Aorta (tissue), 5 donors: ENCODE results near the gene CYS1. TPM values are rescaled to one million over a fixed set of nuclear protein-coding genes. Genes with fewer than 3 reads are reported as not detected.

Source experiments
- ATAC-seq: fragments of 200-7000 bp; cut with Tn5 transposase; one replicate; pipeline ENCODE4 v1.9.1; 2022; ENCODE audit warnings: moderate library complexity; ENCODE audit not compliant: low FRiP score
- DNase-seq, 2 donors: peaks; one replicate each; pipeline ENCODE4 v3.0.0-alpha.2; 2020
- H3K27ac ChIP-seq, 2 donors: one replicate each; pipeline ENCODE4 v1.5.1; 2013; ENCODE audit warnings: low read length in 2 of 2, mild to moderate bottlenecking in 2 of 2, moderate library complexity in 2 of 2, control low read depth in 1 of 2, inconsistent platforms in 1 of 2, low read depth in 1 of 2
- H3K27me3 ChIP-seq, 2 donors: one replicate each; pipeline ENCODE4 v1.6.1; 2013; ENCODE audit warnings: control low read depth in 1 of 2, low read length in 1 of 2, mild to moderate bottlenecking in 1 of 2, moderate library complexity in 1 of 2; ENCODE audit not compliant: insufficient read depth in 2 of 2, control insufficient read depth in 1 of 2
- H3K36me3 ChIP-seq, 2 donors: one replicate each; pipeline ENCODE4 v1.6.1; 2013; ENCODE audit warnings: control low read depth in 1 of 2, low read length in 1 of 2, mild to moderate bottlenecking in 1 of 2; ENCODE audit not compliant: insufficient read depth in 2 of 2, control insufficient read depth in 1 of 2
- H3K4me1 ChIP-seq, 2 donors: one replicate each; pipeline ENCODE4 v1.6.1; 2013; ENCODE audit warnings: low read length in 2 of 2, control low read depth in 1 of 2, mild to moderate bottlenecking in 1 of 2, moderate library complexity in 1 of 2; ENCODE audit not compliant: insufficient read depth in 2 of 2, control insufficient read depth in 1 of 2
- H3K4me3 ChIP-seq, 2 donors: one replicate each; pipeline ENCODE4 v1.5.1; 2013; ENCODE audit warnings: low read length in 2 of 2, control low read depth in 1 of 2, mild to moderate bottlenecking in 1 of 2
- H3K9me3 ChIP-seq: one replicate; pipeline ENCODE4 v1.6.1; 2013; ENCODE audit warnings: mild to moderate bottlenecking, low read length; ENCODE audit not compliant: control insufficient read depth
- WGBS, 2 donors: extraction: QIAGEN DNeasy Blood & Tissue Kit; methylation state at CpG; one replicate each; pipeline ENCODE4 v1.1.7; 2013; 5-methylcytosine and 5-hydroxymethylcytosine counted together
- intact Hi-C, 2 donors: fragments of 100-400 bp; cut with DNase I; formaldehyde crosslinking; loops; one replicate each; pipeline versions ENCODE4 v1.14.2 to v1.15.0; 2022
- long read RNA-seq, 2 donors: library from polyadenylated mRNA; unstranded; transcript quantifications; one replicate each; pipeline ENCODE4 v2.0.0, GENCODE V29; 2020 to 2021
- polyA plus RNA-seq, 2 donors: library from polyadenylated mRNA; stranded (reverse); fragments of 200-250 nt; gene quantifications; one replicate each; pipeline ENCODE4 v1.2.3, GENCODE V29; 2013
- total RNA-seq, 2 donors: library from RNA; stranded (reverse); fragmentation: NEBNext Ultra II Directional; extraction: Animal tissue kit (Norgen Biotek cat#: 25700); gene quantifications; one replicate each; pipeline ENCODE4 v1.2.1, GENCODE V29; 2021
- donor health status: healthy with polysubstance abuse.
- donor health status: Bipolar disorder and iron deficiency.
- donor health status: DM: no; HTN: no; CAD: no.
- donor health status: DM: no; HTN: no; CAD: no.
- donor health status: DM: yes; HTN: yes; CAD: no.

Gene CYS1
- total RNA-seq (10 to 100 TPM; 11.4 to 13.9 TPM), polyA plus RNA-seq (10 to 100 TPM; 14.7 to 16.4 TPM)
- long read RNA-seq, donor 1, partial matches to known transcripts, result 2 of 12 reads
- long read RNA-seq, donor 1, other reads (novel, unspliced or antisense), result 7 of 12 reads
- long read RNA-seq, donor 2, transcript CYS1-201 (3 exons, 2,738 nt), result major isoform, 25 of 32 reads
- long read RNA-seq, donor 2, partial matches to known transcripts, result 5 of 32 reads
- long read RNA-seq, donor 2, other reads (novel, unspliced or antisense), result 2 of 32 reads

GRCh38 chr2:10079870-10080535 lies at the start of gene CYS1:
CYS1 (minus strand) TSS chr2:10080411; CDS start chr2:10080223, 188 bp downstream.
- intact Hi-C loops, result loop anchor here in 1 of 2 donors (5.0 kb wide), 1 partner anchor 42 kb away; the partner anchor contains the start of gene RRM2
- no peaks in the 10 kb centered on the region for H3K4me1 ChIP-seq
- DNase-seq, result peak in 1 of 2 donors; percentile 83

DNA sequence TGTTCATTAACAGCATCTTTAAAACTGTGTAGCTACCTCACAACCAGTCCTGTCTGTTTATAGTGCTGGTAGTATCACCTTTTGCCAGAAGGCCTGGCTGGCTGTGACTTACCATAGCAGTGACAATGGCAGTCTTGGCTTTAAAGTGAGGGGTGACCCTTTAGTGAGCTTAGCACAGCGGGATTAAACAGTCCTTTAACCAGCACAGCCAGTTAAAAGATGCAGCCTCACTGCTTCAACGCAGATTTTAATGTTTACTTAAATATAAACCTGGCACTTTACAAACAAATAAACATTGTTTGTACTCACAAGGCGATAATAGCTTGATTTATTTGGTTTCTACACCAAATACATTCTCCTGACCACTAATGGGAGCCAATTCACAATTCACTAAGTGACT lies 49.3 kb upstream of the CYS1 start:
- Histone ChIP-seq H3K36me3 (no peaks in the 10 kb centered on the region), H3K27ac (no peak overlapping the region), H3K4me3 (no peak overlapping the region), H3K27me3 (no peaks in the 10 kb centered on the region), H3K9me3 (no peaks in the 10 kb centered on the region), H3K4me1 (no peaks in the 10 kb centered on the region)
- no peak for DNase-seq
- 88 to 93% methylated on average over 3 of the region's 3 CpGs for WGBS, 2 donors
- no peak for ATAC-seq
- intact Hi-C loops, result loop anchor here in 1 of 2 donors (10.0 kb wide), 2 partner anchors 155 to 535 kb away; no protein-coding TSS in a partner anchor

More at GRCh38 chr2:10079870-10080535, at the start of gene CYS1:
- H3K4me3 ChIP-seq, result peak within 1 kb of the TSS; percentile 76 to 96
- no peaks in the 10 kb centered on the region for H3K36me3 ChIP-seq
- H3K9me3 ChIP-seq, result no peaks in the 10 kb centered on the region
- WGBS, 2 donors, result 1% methylated on average over 23 to 98 of the region's 98 CpGs
- H3K27ac ChIP-seq, result peak within 1 kb of the TSS; percentile 67 to 85
- H3K27me3 ChIP-seq, result no peaks in the 10 kb centered on the region
- ATAC-seq, result peak; percentile 47

- Histone ChIP-seq H3K36me3 (no peaks in the 10 kb centered on the region), H3K9me3 (no peaks in the 10 kb centered on the region), H3K4me3 (no peak overlapping the region), H3K4me1 (no peaks in the 10 kb centered on the region), H3K27me3 (no peaks in the 10 kb centered on the region), H3K27ac (no peak overlapping the region)
- DNase-seq, result no peak
- intact Hi-C loops, result loop anchor here in 1 of 2 donors (10.0 kb wide), 2 partner anchors 156 to 536 kb away; no protein-coding TSS in a partner anchor
- no peak for ATAC-seq
Observed at GRCh38 chr2:10128420-10128819, 48.2 kb upstream of the CYS1 start.

- no peak for DNase-seq
- intact Hi-C loops, result loop anchor here in 1 of 2 donors (10.0 kb wide), 2 partner anchors 158 to 538 kb away; no protein-coding TSS in a partner anchor
- H3K4me1 ChIP-seq, result no peaks in the 10 kb centered on the region
- no peaks in the 10 kb centered on the region for H3K9me3 ChIP-seq
- no peak for ATAC-seq
- no peak overlapping the region for H3K27ac ChIP-seq
- no peak overlapping the region for H3K4me3 ChIP-seq
- 33 to 38% methylated on average over 5 of the region's 5 CpGs for WGBS, 2 donors
- H3K36me3 ChIP-seq, result no peaks in the 10 kb centered on the region
- no peaks in the 10 kb centered on the region for H3K27me3 ChIP-seq
Observed at GRCh38 chr2:10126632-10127026, 46.4 kb upstream of the CYS1 start.

GRCh38 chr2:10125842-10126631 lies 45.8 kb upstream of the CYS1 start:
- Histone ChIP-seq H3K4me1 (no peaks in the 10 kb centered on the region), H3K36me3 (no peaks in the 10 kb centered on the region), H3K27ac (no peak overlapping the region), H3K9me3 (no peaks in the 10 kb centered on the region), H3K27me3 (no peaks in the 10 kb centered on the region), H3K4me3 (no peak overlapping the region)
- DNase-seq, result no peak
- intact Hi-C loops, result loop anchor here (2.0 to 10.0 kb wide), 4 partner anchors 159 to 539 kb away; no protein-coding TSS in a partner anchor
- WGBS, 2 donors, result 90% methylated on average over 6 of the region's 6 CpGs
- ATAC-seq, result no peak

DNA sequence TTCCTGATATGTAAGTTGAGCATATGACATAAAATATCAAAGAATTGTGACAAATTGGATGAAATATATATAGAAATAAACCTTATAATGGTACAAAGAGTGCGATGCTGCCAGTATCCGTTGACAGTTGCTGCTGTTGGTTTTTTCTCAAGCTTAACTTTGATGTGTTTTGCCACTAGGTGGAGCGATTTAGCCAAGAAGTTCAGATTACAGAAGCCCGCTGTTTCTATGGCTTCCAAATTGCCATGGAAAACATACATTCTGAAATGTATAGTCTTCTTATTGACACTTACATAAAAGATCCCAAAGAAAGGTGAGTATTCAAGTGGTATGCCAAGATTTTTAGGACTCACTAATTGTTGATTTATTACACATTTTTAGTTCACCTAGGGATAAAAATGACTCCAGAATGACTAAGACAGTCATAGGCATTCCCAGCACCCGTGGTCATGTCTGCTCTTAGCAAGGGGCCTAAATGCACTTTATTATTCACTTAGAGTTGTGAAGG lies 44.4 kb upstream of the CYS1 start:
- intact Hi-C loops, result loop anchor here (2.0 to 10.0 kb wide), 6 partner anchors 42 to 540 kb away; partner anchors contain the start of genes CYS1 (in 1 of the 2) and HPCAL1 (in 1 of the 2)
- Histone ChIP-seq H3K27me3 (no peaks in the 10 kb centered on the region), H3K4me1 (no peaks in the 10 kb centered on the region), H3K4me3 (no peak overlapping the region), H3K9me3 (no peaks in the 10 kb centered on the region), H3K36me3 (no peaks in the 10 kb centered on the region), H3K27ac (no peak overlapping the region)
- 3 to 4% methylated on average over 5 of the region's 5 CpGs for WGBS, 2 donors
- no peak for DNase-seq
- no peak for ATAC-seq

GRCh38 chr2:10123281-10123680 lies 43.1 kb upstream of the CYS1 start:
- intact Hi-C loops, result loop anchor here (5.0 to 10.0 kb wide), 4 partner anchors 41 to 542 kb away; partner anchors contain the start of genes CYS1 (in 1 of the 2) and HPCAL1 (in 1 of the 2)

More at GRCh38 chr2:10123281-10123680, 43.1 kb upstream of the CYS1 start:
- WGBS, 2 donors, result 6% methylated on average over 18 of the region's 18 CpGs
- ATAC-seq (no peak), DNase-seq (no peak)
- peak overlapping the region in 1 of 2 donors; percentile 28 for H3K4me3 ChIP-seq
- H3K9me3 ChIP-seq, result no peaks in the 10 kb centered on the region
- no peak overlapping the region for H3K27ac ChIP-seq
- no peaks in the 10 kb centered on the region for H3K4me1 ChIP-seq
- H3K27me3 ChIP-seq, result no peaks in the 10 kb centered on the region
- no peaks in the 10 kb centered on the region for H3K36me3 ChIP-seq
